NT2/D1 (cell line): ENCODE results near the gene DISC1.

ENCODE experiments used
- YY1 ChIP-seq: IDR thresholded peaks from 2 replicates; pipeline ENCODE4 v1.6.1; 2011; ENCODE audit not compliant: insufficient read length, insufficient read depth
- ZNF274 ChIP-seq: IDR thresholded peaks from 2 replicates; pipeline ENCODE4 v1.6.1; 2011; ENCODE audit warnings: mild to moderate bottlenecking, low read depth, low read length

GRCh38 chr1:232046451-232047306 lies 420.1 kb downstream of the DISC1 start:
- no peak for TF ChIP-seq ZNF274
- TF ChIP-seq YY1: no peak
